ENCODE results near the gene EMID1.

Gene EMID1

DNA sequence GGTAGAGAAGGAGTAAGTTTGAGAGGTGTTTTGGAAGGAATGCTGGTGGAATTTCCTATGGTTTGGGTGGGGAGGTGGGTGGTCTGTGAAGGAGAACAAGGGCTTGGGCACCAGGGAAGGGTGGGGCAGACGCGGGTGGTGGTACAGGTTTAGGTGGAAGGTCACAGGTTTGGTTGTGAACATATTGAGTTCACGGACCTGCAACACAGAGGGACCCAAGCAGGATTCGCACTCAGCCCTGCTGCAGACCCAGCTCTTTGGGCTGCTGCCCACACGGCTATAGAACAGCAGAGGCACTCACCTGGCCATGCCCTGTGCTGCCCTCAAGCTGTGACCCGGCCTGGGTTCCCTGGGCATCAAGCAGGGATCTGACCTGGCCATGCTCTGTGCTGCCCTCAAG, 33.5 kb upstream of the EMID1 start:
- no peak overlapping the region for H3K4me3 ChIP-seq (ENCODE audit: low read depth in 1 of 2, low read length in 1 of 2)
- H3K27ac ChIP-seq, result no peak overlapping the region
- H3K4me1 ChIP-seq (ENCODE audit: control insufficient read depth in 1 of 2, insufficient read depth in 1 of 2, low read depth in 1 of 2, low read length in 1 of 2), result peaks cover 7 to 8% of the 10 kb centered on the region in 2 experiments
- H3K36me3 ChIP-seq, result no peaks in the 10 kb centered on the region
- TF ChIP-seq, protein P1, sequence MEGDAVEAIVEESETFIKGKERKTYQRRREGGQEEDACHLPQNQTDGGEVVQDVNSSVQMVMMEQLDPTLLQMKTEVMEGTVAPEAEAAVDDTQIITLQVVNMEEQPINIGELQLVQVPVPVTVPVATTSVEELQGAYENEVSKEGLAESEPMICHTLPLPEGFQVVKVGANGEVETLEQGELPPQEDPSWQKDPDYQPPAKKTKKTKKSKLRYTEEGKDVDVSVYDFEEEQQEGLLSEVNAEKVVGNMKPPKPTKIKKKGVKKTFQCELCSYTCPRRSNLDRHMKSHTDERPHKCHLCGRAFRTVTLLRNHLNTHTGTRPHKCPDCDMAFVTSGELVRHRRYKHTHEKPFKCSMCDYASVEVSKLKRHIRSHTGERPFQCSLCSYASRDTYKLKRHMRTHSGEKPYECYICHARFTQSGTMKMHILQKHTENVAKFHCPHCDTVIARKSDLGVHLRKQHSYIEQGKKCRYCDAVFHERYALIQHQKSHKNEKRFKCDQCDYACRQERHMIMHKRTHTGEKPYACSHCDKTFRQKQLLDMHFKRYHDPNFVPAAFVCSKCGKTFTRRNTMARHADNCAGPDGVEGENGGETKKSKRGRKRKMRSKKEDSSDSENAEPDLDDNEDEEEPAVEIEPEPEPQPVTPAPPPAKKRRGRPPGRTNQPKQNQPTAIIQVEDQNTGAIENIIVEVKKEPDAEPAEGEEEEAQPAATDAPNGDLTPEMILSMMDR (IDR thresholded peaks at IDR 0.05), result no peak
- H3K9me3 ChIP-seq, result no peaks in the 10 kb centered on the region
- H3K27me3 ChIP-seq, result peaks cover 20% of the 10 kb centered on the region

DNA sequence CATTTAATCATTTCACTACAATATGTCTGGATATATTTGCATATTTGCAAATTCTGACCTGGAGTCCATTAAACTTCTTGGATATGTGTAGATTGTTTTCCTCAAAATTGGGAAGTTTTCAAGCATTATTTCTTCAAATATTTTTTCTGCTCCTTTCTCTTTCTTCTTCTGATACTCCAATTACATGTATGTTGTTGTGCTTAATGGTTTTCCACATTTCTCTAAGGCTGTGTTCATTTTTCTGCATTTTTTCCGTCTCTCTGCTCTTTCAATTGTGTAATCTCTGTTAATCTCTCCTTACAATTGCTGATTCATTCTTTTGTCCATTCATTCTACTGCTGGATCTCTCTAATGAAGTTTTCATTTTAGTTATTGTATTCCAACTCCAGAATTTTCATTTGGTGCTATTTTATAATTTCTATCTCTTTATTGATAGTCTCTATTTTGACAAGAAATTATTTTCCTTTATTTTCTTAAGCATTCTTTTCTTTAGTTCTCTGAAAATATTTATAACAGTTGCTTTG, 30.3 kb upstream of the EMID1 start:
- no peaks in the 10 kb centered on the region for H3K36me3 ChIP-seq
- no peaks in the 10 kb centered on the region for H3K9me3 ChIP-seq
- no peak overlapping the region for H3K27ac ChIP-seq
- no peaks in the 10 kb centered on the region for H3K27me3 ChIP-seq
- no peak overlapping the region for H3K4me3 ChIP-seq (ENCODE audit: low read depth in 1 of 2, low read length in 1 of 2)
- TF ChIP-seq, protein P1 (IDR thresholded peaks at IDR 0.05), result no peak
- H3K4me1 ChIP-seq (ENCODE audit: control insufficient read depth in 1 of 2, insufficient read depth in 1 of 2, low read depth in 1 of 2, low read length in 1 of 2), result no peaks in the 10 kb centered on the region

DNA sequence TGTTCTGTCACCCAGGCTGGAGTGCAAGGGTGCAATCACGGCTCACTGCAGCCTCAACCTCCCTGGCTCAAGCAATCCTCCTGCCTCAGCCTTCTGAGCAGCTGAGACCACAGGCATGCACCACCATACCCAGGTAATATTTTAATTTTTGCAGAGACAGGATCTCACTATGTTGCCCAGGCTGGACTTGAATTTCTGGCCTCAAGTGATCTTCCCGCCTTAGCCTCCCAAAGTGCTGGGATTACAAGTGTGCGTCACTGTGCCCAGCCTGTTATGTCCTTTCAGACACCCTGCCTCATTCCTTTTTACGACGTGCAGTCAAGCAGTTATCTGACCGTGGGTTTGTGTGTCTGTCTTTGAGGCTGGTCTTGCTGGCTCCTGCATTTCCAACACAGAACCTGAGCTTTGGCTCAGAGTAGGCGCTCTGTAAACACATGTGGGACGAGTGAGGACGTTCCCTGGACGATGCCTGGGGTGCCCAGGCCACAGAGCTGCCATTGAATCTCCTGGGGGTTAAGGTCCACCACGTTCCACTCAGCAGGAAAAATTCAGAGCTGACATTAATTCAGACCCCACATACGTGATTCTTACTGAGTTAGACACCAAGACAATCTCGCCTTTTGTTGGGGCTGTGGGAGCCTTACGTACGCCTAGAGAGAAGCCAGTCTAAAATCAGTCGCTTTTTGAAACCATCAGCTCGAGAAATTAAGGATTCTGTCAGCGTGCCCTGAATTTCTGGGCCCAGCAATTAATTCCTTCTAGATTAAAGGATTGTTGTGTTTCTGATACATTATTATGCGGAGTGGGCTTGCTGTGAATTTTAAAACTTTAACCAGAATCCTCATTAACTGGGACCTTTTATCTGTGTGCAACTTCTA, 21.5 kb upstream of the EMID1 start:
- TF ChIP-seq, protein P1 (IDR thresholded peaks at IDR 0.05), result no peak
- Histone ChIP-seq H3K36me3 (no peaks in the 10 kb centered on the region), H3K4me1 (ENCODE audit: control insufficient read depth in 1 of 2, insufficient read depth in 1 of 2, low read depth in 1 of 2, low read length in 1 of 2) (no peaks in the 10 kb centered on the region), H3K27ac (no peak overlapping the region), H3K27me3 (no peaks in the 10 kb centered on the region), H3K9me3 (no peaks in the 10 kb centered on the region), H3K4me3 (ENCODE audit: low read depth in 1 of 2, low read length in 1 of 2) (no peak overlapping the region)

DNA sequence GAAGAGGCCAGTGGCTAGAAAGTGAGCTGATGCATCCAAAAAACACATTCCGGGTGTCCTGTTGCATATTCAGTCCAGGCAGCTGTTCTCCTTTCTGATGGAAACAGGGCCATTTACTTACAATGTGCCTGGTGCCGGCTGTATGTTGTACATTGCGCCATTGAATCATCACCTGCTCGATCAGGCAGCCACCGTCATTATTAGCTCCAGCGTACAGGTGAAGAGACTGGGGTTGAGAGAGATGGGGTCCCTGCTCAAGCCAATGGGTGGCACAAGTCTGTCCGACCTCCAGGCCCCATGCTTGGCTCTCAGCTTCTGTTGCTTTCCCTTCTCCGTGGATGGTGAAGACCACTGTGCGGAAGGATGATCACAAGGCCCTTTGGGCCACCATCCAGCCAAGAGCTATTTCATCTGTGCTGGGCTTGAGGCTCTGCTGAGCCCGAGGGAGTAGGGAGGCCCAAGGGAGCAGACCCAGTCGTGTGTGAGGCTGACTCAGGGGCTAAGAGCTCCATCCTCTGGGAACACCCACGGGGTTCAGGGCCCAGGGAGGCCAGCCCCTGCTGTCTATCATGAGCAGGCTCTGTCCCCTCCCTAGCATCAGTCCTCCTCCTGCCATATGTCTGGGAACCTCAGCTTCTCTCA, 20.7 kb upstream of the EMID1 start:
- H3K36me3 ChIP-seq, result no peaks in the 10 kb centered on the region
- no peak overlapping the region for H3K27ac ChIP-seq
- TF ChIP-seq, protein P1 (IDR thresholded peaks at IDR 0.05), result no peak
- no peaks in the 10 kb centered on the region for H3K27me3 ChIP-seq
- no peak overlapping the region for H3K4me3 ChIP-seq (ENCODE audit: low read depth in 1 of 2, low read length in 1 of 2)
- no peaks in the 10 kb centered on the region for H3K9me3 ChIP-seq
- no peaks in the 10 kb centered on the region for H3K4me1 ChIP-seq (ENCODE audit: control insufficient read depth in 1 of 2, insufficient read depth in 1 of 2, low read depth in 1 of 2, low read length in 1 of 2)

DNA sequence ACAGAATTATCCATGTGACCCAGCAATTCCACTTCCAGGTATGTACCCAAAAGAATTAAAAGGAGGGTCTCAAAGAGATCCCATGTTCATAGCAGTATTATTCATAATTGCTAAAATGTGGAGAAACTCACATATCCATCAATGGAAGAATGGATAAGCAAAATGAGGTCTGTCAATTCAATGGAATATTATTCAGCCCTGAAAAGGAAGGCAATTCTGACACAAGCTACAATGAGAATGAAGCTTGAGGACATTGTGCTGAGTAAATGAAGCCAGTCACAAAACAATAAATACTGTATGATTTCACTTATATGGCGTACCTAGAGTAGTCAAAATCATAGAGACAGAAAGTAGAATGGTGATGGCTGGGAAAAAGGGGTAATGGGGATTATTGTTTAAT, 19.4 kb upstream of the EMID1 start:
- H3K9me3 ChIP-seq, result no peaks in the 10 kb centered on the region
- H3K4me1 ChIP-seq (ENCODE audit: control insufficient read depth in 1 of 2, insufficient read depth in 1 of 2, low read depth in 1 of 2, low read length in 1 of 2), result no peaks in the 10 kb centered on the region
- no peak overlapping the region for H3K4me3 ChIP-seq (ENCODE audit: low read depth in 1 of 2, low read length in 1 of 2)
- no peaks in the 10 kb centered on the region for H3K36me3 ChIP-seq
- TF ChIP-seq, protein P1 (IDR thresholded peaks at IDR 0.05), result no peak
- no peak overlapping the region for H3K27ac ChIP-seq
- no peaks in the 10 kb centered on the region for H3K27me3 ChIP-seq
